HG02571 (cell line): Measurements from ENCODE around the gene BTG4.
A peak's percentile ranks its signal among the peaks of the same experiment; 100 is the strongest.

Source experiments
- ATAC-seq: cut with Tn5 transposase; IDR thresholded peaks from one replicate; pipeline ENCODE4 v1.9.1; 2021; ENCODE audit warnings: mild to moderate bottlenecking, moderate library complexity; ENCODE audit not compliant: unreplicated experiment

Gene BTG4

DNA sequence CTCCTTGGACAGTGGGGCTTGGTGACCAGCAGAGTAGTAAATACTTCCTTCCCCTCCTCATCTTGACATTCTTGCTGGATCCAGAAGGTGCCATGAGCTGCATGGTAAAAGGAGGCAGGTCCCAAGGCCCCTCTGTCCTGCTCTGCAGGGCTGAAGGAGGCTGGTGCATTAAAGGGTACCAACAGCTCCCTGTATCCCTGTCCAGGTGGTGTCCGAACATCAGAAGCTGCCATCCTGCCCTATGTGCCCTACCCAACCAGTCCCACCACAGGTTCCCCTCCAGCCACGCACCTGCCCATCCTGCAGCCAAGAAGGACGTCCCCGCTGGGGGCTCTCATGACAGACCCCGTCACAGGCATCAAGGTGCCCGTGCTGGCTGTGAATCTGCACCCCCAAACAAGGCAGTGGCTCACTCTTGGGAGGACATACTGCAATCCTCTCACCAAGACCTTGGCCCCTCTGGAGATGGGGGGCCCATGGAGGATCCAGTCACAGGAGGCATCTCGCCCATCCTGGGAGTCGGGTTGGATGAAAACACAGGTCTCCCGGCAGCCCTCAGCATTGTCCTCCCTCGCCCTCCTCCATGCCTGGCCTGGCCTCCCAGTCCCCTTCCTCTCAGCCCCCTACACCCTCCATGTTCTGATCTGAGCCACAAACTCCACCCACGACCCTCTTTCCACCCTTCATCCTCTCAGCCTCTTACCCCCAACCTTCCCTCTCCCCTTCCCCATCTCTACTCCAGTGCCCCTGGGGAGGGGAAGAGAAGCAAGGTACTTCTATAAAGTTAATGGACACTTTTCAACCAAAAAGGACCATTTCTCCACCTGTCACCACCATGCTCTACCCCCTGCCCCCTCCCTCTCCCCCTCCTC is 55.1 kb downstream of the BTG4 start:
- ATAC-seq = no peak

DNA sequence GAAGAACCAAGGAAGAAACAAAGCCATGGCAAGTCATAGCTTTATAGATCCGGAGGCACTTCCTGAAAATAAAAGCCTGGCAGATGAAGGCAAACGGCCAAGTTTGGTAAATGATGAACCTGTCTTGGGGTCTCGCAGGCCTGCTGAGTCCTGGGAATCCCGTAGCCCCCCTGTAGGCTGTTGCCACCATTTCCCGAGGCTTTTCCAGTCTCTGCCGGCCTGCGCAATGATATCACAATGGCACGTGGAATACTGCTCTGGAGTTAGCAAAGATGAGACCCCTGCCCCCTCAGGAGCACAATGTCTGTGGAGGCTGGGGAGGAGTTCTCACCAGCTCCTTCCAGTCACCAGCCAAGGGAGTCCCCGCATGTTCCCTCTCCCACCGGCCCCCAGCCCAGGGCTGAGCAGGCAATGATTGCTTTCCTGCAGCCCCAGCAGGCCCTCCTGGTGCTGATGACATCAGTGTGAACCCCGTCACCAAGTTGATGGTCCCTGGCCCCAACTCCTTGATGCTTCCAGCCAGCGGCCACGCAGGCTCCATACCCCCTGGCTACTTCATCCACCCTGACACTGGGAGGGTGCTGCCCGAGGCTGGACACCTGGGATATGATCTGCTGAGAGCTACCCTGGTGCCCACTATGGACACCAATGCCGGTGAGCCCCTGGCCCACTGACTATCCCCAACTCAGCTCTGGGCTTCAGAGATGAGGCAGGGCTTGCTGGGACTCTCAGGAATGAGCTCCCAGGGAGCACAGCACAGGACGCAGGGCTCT is 55.9 kb downstream of the BTG4 start:
- ATAC-seq = no peak

DNA sequence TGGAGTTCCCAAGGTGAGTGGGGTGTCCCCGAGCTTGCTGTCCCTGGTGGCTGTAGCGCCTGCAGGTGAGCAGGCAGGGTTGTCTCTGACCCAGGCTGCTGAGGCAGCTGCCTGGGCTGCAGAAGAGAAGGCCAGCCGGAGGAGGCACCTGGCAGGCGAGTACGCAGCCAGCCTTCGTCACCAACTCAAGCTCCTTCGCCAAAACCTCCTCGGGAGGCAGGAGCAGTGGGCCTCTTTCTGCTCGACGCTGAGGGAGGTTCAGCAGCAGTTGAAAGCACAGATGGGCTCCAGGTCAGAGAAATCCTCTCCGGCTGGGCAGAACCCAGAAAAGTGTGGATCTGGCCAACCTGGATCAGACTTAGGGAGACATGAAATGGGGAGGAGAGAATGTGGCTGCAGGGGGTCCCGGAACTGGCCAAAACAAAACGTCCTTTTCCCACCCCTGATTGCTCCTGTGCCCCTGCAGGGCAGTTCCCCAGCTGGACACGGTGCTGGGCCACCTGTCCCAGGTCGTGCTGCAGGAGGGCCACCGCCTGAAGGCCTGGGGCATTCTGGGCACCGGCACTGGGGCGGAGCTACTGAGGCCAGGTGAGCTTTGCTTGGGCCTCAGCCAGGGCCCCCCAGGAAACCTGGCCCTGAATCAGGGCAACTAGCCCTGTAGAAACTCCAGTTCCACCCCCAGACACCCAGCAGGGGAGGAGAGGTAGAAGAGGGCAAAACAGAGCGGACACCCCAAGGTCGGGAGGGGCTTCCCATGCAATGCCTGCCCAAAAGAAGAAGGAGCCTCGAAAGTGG is 56.7 kb downstream of the BTG4 start:
- ATAC-seq = no peak

DNA sequence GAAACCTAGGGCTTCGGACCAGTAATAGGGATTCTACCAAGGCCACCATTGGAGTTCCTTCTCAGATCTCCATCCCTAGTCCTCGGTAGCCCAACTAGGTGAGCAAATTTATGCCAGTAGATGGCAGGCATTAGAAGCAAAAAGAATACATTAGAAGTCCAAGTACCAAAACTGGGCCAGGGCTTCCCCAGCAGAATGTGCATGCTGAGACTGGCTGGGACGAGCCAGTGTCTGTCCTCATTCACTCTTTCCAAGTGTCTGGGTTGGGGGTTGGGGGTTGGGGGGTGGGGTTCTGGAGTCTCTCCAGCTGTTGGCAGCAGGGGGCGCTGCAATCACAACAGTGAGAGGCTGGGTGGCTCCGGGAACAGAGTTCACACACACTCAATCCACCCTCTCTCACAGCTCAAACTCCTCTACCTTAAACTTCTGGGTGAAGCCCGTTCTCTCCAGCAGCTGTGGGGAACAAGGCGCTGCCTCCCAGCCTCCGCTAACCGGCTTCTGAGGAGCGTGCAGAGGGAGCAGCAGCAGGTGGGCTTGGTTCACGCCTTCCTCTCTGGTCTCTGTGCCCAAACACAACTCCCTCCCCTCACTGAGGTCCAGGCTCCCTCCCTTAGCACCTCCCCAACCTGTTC is 57.5 kb downstream of the BTG4 start:
- ATAC-seq = no peak

DNA sequence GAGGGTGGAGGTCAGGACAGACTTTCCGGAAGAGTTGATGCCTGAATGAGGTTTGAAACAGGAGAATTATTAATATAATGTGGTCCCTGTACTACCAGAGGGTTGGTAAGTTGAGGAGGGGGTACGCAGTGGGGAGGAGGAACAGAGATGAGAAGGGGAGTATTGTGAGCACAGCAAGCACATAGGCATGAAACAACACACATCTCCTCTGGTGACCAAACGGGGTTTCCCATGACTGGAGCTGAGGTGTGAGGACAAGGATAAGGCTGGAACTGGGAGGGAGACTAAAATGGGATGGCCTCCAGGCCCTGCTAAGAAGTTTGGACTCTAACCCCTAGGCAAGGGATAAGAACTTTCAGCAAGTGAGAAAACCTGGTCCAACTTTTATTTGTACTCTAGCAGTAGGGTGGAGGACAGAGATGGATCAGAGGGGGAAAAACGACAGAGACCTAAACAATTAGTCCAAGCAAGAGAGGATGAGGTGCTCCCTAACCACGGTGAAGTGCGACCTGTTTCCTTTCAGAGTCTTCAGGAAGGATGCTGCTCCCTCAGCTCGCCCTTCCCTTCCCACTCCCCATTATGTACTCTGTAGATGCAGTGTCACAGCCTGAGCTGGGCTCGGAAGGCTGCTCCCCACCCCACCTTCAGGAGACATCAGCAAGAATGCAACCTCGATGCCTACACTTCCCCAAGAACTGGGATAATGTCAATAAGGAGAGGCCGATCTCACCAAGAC is 59.2 kb downstream of the BTG4 start:
- no peak for ATAC-seq

DNA sequence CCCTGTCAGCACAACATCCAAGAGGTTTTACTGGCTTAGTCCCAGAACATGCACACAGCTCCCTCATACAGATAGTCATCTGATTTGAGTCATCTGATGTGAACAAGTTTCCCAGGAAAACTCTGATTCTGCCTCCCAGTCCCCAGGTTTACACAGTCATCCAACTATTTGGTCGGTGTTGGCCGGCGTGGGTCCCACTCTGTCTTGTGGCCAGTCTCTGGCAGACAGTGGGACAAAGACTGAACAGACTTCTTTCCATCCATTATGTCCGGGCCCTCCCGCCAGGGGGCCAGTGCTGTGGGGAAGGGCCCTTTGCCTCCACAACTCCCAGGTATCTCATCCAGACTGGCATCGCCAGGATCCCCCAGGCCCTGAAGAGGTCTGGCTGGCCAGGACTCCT is 60.0 kb downstream of the BTG4 start:
- ATAC-seq = no peak

DNA sequence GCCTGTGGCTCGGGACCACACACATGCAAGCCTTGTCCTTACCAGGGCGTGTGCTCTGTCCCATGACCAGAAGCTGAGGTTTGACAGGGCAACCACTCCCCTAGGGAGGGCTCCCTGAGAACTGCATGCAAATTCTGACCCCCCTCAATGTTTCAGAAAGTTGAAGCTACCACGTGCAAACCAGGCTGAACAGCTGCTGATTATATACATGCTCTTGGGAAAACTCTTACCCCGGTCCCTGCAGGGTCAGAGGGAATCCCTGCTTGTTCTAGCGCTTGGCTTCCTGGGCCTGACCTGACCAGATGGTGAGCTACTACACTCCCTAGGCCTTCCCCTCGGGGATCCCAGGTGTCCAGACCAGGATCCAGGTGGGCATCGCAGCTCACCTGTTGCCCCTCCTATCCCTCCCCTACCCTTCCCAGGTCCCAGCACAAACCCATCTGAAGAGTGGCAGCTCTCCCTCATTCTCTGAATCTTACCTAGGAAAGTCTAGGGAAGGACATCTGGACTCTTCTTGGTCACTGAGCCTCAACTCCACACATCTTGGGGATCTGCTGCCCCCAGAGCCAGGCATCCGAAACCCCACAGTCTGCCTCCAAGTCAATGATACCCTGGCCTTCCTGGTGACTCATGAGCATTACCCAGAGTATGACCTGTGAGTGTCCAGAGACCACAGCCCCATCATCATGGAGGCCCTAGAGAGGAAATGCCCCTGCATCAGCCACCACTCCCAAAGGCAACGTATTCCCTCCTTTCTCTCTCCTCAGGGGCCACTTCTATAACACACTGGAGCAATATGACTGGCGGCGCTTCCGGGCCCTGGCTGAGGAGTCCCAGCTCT is 61.5 kb downstream of the BTG4 start:
- ATAC-seq = peak; percentile 87

DNA sequence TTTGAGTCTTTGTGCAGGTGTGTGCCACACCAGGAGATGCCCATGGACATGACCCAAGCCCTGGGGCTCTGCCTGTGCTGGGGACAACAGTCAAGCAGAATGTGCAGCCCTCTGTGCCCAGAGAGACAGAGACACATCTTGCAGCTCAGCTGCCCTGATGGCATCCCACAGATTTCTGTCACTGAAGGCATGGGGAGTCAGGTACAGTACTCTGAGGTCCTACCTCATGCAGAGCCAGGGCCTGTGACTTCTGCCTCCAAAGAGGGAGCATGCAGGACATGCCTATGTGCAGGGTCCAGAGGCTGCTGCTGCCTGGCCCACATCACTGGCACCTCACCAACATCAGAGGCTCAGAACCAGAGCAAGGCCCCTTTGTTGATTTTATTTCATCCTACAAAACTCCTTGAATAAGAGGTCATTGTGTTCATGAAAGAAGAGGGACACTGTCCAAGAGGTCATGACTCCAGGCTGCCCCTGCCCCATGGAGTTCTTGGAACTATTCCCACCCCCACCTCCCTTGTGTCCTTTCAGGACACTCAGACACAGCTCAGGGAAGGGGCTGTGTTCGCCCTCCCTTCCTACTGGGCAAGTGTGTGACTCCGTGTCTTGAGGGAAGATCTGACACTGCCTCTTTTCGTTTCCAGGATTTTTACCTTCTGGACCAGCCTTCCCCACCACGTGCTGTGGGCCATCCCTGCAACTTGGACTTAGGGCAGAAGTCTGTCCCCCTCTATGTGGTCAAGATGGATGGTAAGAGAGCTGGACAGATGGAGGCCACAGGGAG is 62.3 kb downstream of the BTG4 start:
- ATAC-seq = no peak

DNA sequence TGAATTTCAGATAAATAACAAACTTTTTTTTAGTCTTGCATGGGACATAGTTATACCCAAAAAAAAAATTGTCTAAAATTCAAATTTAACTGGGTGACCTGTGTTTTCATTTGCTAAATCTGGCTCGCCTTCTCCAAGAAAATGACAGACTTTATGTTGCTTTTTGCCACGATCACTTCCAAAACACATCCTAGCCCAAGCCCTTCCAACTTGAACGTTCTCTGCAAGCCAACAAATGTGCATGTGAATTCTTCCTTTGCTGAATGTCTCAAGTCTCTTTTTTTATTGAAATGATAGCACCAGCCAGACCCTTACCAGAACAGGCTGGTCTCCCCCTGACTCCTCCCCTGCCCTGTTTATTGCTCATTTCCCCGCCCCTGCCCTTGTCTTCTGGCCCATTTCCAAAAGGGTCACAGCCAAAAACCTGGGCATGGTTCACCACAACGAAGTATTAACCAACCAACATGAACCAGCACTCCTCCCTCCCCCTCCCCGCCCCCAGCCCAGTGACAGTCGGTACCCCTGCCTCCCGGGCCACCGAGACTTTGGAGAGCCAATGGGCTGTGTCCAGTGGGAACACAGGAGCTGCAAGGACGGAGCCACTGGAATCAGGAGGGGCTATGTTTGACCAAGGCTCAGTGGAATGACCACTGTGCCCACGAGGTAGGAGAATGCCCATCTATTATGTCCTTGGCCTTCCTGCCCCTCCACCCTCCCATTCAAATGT is 63.2 kb downstream of the BTG4 start:
- no peak for ATAC-seq

DNA sequence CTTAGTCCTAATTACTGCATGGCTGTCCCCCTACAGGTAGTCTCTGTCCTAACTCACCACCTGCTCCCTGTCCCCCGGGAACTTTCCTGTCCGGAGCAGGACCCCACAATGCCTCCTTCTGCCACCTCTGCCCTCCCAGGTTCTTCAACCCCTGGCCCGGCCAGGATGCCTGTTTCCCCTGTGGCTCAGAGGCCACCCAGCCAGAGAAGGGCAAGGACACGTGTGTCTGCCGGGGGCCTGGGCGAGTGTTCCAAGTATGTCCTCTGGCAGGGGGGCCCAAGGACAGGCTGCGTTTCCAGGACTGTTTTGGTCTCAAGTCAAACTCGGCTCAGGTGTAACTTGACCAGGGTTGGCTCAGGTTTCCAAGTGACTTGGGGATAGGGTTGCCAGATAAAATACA is 63.8 kb downstream of the BTG4 start:
- no peak for ATAC-seq

DNA sequence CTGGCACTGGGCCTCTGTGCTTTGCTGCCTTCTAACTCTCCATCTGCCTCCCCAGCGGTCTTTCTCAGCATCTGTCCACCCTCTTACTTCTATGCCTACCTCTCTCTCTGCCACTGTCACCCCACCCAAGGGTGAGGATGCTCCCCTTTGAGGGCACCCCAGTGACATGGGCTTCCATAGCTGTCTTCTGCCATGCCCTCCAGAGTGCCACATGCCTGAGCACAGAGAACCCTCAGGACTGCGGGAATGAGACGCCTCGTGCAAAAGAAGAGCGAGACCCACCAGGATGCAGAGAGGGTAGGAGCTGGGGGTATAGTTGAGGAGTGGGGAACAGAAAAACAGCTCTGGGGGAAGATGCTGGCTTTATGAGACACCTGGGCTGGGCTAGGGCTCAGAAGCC is 64.3 kb downstream of the BTG4 start:
- no peak for ATAC-seq

DNA sequence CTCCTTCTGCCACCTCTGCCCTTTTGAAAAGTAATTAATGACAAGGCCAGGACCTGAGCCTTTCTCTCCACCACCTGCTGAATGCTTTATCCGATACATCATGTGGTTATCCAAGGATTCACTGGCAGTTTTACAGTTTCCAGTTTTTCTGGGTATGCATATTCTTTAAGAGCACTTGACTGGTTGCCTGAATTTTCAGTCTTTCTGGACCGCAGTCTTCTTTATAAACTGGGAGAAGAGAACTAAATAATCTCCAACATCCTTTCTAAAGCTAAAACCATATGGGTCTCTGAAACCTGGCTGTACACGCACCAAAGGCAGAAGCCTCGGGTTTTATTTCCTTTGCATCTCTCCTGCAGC is 65.1 kb downstream of the BTG4 start:
- ATAC-seq = no peak

DNA sequence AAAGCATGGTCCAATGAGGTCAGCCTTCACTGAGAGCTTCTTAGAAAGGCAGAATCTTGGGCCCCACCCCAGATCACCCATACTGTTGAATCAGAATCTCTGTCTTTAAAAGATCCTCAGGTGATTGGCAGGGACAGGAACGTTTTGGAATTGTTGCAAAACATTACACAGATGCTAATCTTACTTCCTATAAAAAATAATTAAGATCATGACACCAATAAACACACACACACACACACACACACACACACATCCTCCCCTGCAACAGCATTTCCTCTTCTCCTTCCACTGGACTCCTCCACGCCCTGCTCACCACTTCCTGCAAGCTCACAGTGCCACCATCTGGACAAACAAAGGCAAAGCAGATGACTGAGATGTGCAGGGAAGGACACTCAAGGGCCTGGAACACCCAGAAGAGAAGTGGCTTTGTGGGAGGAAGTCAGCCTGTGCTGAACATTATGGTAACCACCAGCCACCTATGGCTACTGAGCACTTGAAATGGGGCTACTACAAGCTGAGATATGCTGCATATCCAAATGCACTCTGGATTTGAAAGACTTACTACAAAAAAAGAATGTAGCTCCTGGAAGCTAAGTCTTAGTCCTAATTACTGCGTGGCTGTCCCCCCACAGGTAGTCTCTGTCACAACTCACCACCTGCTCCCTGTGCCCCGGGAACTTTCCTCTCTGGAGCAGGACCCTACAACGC is 65.6 kb downstream of the BTG4 start:
- ATAC-seq = peak; percentile 75

DNA sequence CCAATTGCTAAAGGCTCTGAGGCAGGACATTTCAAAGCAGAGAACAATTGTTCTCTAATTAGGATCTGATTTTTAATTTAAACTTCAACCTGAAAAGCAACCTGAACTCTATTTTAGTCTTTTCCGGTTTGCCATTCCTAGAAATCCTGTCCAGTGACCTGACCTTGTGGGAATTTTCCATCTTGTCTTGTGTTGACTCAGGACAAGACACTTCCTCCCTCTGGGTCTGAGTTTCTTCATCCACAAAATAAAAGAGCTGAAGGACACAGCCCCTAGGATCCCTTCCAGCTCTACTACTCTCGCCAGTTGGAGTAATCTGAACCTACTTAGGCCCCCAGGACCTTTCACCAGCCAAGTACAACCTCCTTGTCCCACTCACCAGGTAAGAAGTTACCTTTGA is 66.6 kb downstream of the BTG4 start:
- ATAC-seq = no peak
